ENCODE measurements around the gene USH1C. TPM values are rescaled to one million over a fixed set of nuclear protein-coding genes. Genes with fewer than 3 reads are reported as not detected.

The USH1C gene
- total RNA-seq, 2 experiments from 2014 or later = not detected

DNA sequence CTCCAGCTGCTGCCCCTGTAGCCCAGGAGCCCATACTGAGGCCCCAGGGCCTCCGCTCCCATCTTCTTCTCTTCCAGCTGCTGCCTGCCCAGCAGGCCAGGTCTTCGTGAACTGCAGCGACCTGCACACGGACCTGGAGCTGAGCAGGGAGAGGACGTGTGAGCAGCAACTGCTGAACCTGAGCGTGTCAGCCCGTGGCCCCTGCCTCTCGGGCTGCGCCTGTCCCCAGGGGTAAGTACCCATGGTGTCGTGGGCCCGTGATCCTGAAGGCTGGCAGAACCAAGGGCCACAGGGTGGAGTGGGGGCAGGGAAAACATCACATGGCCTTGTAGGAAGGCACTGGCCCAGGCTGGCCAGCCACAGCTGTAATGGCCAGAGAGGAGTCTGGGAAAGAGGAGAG lies 34.1 kb upstream of the USH1C start:
- POLR2A ChIA-PET = no interaction called here
- no peaks in the 10 kb centered on the region for H3K36me3 Mint-ChIP-seq
- intact Hi-C loops (cut with micrococcal nuclease) = no loop called here
- DNase-seq = peak; percentile 7
- H3K4me1 Mint-ChIP-seq (ENCODE audit: low read depth) = no peaks in the 10 kb centered on the region
- H3K27me3 Mint-ChIP-seq = peaks cover 1% of the 10 kb centered on the region
- H3K4me3 Mint-ChIP-seq = no peak overlapping the region
- H3K27ac Mint-ChIP-seq = no peak overlapping the region
- CTCF ChIA-PET = interaction anchor here (1.7 kb wide), 1 partner anchor 20 kb away, joined by 5 read pairs; no protein-coding TSS in a partner anchor
- H3K9me3 Mint-ChIP-seq = no peaks in the 10 kb centered on the region

DNA sequence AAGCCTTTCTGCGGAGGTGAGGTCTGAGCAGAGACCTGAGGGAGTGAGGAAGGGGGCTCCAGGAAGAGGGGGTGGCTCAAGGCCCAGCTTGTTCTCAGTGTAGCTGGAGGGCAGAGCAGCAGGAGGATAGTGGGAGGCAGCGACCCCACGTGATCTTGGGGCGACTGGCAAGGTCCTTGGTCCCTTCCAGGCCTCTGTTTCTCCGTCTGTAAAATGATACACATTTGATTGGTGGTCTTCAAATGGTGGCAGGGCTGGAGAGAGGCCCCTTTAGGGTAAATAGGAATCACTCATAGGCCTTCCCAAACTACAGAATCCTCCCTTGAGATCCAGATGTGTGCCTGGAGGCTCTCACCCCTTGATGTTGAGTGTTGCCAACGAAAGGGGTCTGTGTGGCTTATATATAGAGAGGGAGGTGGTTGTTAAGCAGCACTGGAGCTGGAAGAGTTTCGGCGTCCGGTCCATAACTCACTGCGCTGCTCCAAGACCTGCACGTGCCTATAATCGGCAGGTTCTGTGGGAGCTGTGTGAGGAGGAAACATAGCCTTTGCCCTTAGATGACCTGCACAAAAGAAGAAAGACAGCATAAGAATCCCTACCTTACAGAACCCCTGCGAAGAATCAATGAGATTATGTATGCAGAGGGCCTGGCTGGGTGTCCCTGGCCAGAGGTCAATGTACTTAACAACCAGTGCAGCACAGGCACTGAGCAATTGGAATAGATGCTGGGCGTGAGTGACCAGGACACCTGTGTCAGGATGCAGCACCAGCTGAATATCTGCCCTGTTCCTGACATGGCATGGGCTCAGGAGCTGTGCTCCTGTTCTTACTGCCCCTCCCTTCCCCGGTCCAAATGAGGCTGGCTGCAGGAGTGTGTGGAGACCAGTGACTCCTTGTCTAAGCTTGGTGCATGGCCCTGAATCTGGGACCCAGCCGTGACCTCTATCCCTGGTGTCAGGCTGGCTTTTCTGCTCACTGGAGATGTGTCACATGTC lies 31.5 kb upstream of the USH1C start:
- Mint-ChIP-seq H3K4me3 (no peak overlapping the region), H3K27me3 (no peaks in the 10 kb centered on the region), H3K9me3 (no peaks in the 10 kb centered on the region), H3K36me3 (no peaks in the 10 kb centered on the region), H3K27ac (no peak overlapping the region), H3K4me1 (ENCODE audit: low read depth) (no peaks in the 10 kb centered on the region)
- ChIA-PET POLR2A (no interaction called here), CTCF (no interaction called here)
- peak; percentile 4 for DNase-seq
- intact Hi-C loops (cut with micrococcal nuclease) = no loop called here

DNA sequence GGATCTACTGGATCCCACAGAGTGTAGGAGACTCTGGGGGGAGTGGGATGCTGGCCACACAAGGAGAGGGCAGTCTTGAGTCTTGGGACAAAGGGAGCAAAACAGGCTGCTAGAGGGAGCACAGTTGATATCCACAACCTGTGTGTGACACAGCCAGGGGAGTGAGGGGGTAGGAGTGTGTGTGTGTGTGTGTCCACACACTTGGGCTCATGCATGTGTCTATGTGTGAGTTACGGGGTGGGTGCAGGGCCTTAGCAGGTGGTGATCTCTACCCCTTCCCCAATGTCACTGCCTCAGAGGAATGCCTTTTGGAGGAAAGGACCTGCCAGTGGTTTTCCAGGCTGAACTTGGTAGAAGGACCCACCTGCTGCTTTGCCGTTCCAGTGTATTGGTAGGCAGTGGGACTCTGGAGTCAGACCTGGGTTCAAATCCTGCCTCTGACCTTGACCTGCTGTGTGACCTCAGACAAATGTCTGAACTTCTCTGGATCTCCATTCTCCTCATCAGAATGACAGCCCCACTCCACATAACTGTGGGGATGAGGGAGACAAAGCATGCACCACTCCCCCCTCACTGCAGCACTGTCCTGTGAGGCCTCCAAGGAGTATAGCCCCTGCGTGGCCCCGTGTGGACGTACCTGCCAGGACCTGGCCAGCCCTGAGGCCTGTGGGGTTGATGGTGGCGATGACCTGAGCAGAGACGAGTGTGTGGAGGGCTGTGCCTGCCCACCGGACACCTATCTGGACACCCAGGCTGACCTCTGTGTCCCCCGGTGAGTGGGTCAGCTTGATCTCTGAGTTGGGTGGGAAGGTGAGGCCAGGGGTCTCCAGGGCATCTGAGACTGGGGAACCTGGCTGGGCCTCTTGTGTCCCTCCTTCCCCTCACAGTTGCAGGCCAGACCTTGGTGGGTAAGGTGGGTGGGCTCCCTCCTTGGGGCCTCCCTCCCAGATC lies 30.2 kb upstream of the USH1C start:
- Mint-ChIP-seq H3K4me1 (ENCODE audit: low read depth) (no peaks in the 10 kb centered on the region), H3K27ac (no peak overlapping the region), H3K36me3 (no peaks in the 10 kb centered on the region), H3K27me3 (no peaks in the 10 kb centered on the region), H3K4me3 (no peak overlapping the region), H3K9me3 (no peaks in the 10 kb centered on the region)
- DNase-seq = peak; percentile 3
- POLR2A ChIA-PET = no interaction called here
- CTCF ChIA-PET = no interaction called here
- intact Hi-C loops (cut with micrococcal nuclease) = no loop called here

DNA sequence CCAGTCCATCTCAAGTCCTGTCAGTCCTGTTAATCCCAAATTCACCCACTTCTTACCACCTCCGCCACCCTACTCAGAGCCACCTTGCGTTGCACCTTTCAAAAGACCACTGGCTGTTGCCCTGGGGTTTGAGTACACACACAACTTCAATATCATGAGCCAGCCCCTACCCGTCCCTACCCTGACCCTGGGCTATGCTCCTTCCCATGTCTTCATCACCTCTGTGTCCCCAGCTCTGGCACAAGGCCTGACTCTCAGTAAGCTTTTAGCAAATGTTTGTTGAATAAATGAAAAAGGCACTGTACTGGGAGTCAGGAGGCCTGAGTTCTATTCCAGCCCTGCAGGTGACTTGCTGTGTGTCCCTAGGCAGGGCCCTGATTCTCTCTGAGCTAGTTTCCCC lies 29.3 kb upstream of the USH1C start:
- no peaks in the 10 kb centered on the region for H3K36me3 Mint-ChIP-seq
- H3K9me3 Mint-ChIP-seq = no peaks in the 10 kb centered on the region
- no peaks in the 10 kb centered on the region for H3K4me1 Mint-ChIP-seq (ENCODE audit: low read depth)
- ChIA-PET CTCF (no interaction called here), POLR2A (no interaction called here)
- H3K27me3 Mint-ChIP-seq = no peaks in the 10 kb centered on the region
- intact Hi-C loops (cut with micrococcal nuclease) = no loop called here
- H3K27ac Mint-ChIP-seq = no peak overlapping the region
- peak; percentile 5 for DNase-seq
- H3K4me3 Mint-ChIP-seq = no peak overlapping the region

DNA sequence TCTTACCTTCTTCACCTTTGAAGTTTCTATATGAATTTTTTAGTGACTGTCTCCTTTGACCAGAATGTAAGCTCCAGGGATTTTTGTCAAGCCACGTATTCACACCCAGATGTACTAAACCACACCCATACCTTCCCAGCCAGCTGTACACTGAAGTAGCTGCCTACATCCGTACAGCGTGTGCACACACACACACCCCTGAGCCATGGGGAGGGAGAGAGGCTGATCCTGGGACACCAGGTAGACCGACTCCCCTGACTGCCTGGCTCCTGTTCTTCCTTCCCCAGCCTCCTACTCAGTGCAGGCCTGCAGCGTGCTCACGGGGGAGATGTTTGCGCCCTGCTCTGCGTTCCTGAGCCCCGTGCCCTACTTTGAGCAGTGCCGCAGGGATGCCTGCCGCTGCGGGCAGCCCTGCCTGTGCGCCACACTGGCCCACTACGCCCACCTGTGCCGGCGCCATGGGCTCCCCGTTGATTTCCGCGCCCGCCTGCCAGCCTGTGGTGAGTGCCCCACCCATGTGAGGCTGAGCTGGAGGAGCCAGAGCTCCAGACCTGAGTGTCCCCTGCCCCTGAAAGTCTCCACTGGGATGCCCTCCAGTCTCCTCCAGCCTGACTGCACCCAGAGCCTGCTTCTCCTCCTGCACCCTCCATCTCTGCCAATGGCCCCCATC lies 28.7 kb upstream of the USH1C start:
- ChIA-PET POLR2A (no interaction called here), CTCF (no interaction called here)
- intact Hi-C loops (cut with micrococcal nuclease) = no loop called here
- peak; percentile 2 for DNase-seq
- Mint-ChIP-seq H3K27ac (no peak overlapping the region), H3K4me1 (ENCODE audit: low read depth) (no peaks in the 10 kb centered on the region), H3K4me3 (no peak overlapping the region), H3K36me3 (no peaks in the 10 kb centered on the region), H3K27me3 (no peaks in the 10 kb centered on the region), H3K9me3 (no peaks in the 10 kb centered on the region)

DNA sequence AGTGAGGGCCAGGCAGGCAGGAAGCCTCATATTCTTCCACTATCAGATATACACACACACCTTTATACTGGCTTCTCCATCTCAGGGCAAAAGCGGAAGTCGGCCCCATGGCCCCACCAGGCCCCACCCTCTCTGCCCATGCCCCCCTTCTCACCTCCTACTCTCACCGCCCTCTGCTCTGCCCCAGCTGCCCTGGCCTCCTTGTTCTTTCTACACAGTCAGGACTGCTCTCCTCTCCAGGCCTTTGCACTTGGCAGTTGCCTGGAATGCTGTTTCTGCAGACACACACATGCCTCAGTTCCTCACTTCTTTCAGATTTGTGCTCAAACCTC lies 28.1 kb upstream of the USH1C start:
- H3K4me1 Mint-ChIP-seq (ENCODE audit: low read depth) = no peaks in the 10 kb centered on the region
- no peaks in the 10 kb centered on the region for H3K27me3 Mint-ChIP-seq
- H3K36me3 Mint-ChIP-seq = no peaks in the 10 kb centered on the region
- no peaks in the 10 kb centered on the region for H3K9me3 Mint-ChIP-seq
- DNase-seq = peak; percentile 4
- intact Hi-C loops (cut with micrococcal nuclease) = no loop called here
- H3K27ac Mint-ChIP-seq = no peak overlapping the region
- CTCF ChIA-PET = no interaction called here
- POLR2A ChIA-PET = no interaction called here
- H3K4me3 Mint-ChIP-seq = no peak overlapping the region

DNA sequence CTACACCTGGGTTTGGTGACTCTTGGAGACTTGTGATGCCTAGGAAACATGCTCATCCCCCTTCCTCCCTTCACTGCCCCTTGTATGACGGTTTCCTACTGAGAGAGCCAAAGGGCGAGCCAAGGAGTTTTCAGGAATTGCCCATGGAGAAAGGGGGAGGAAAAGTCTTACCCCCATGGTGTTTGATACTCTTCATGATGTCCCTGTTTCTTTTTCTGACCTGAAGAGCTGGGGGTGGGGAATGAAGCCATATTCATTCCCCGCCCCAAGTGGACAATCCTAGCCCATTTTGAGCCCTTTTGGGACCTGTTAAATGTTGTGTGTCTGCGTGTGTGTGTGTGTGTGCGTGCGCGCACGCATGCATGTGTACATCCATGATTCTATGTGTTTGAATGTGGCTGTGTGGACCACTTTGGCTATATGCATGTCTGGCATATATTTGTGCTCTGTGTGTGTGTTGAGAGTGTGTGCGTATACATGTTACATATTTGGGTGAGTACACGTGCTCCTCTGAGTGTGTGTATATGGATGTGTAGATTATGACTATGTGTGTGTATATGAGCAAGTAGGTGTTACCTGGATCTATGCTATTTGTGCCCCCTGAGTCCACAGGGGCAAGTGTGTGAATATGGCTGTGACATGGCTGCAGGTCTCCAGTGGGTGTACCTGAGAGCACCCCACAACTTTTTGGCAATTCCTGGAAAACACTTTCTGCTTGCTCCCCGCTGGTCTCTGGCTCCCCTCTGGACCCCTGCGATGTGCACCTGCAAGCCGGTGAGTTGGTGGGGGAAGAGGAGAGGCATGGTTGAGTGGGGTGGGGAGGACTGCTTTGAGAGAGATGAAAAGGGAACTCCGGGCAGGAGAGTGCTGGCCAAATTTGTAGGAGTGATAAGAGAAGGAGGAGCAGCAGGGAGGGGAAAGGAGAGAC lies 27.5 kb upstream of the USH1C start:
- intact Hi-C loops (cut with micrococcal nuclease) = no loop called here
- ChIA-PET POLR2A (no interaction called here), CTCF (no interaction called here)
- Mint-ChIP-seq H3K36me3 (no peaks in the 10 kb centered on the region), H3K9me3 (no peaks in the 10 kb centered on the region), H3K4me1 (ENCODE audit: low read depth) (no peaks in the 10 kb centered on the region), H3K27ac (no peak overlapping the region), H3K4me3 (no peak overlapping the region), H3K27me3 (no peaks in the 10 kb centered on the region)
- peak; percentile 3 for DNase-seq

DNA sequence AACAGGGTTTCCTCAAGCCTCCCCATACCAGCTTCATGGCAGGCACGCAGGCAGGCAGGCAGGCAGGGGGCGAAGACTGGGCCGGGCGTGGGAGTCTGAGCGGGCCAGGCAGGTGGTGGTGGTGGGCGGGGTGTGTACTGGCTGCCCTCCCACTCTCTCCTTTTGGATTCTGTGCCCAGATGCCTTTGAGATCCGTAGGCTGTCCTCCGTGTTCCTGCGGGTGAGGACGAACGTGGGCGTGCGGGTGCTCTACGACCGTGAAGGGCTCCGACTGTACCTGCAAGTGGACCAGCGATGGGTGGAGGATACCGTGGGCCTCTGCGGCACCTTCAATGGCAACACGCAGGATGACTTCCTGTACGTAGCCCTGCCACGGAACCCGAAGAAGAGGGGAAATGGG lies 25.8 kb upstream of the USH1C start:
- no peak for DNase-seq
- Mint-ChIP-seq H3K27me3 (no peaks in the 10 kb centered on the region), H3K4me3 (no peak overlapping the region), H3K9me3 (no peaks in the 10 kb centered on the region), H3K36me3 (no peaks in the 10 kb centered on the region), H3K4me1 (ENCODE audit: low read depth) (no peaks in the 10 kb centered on the region), H3K27ac (no peak overlapping the region)
- POLR2A ChIA-PET = no interaction called here
- intact Hi-C loops (cut with micrococcal nuclease) = no loop called here
- CTCF ChIA-PET = no interaction called here

DNA sequence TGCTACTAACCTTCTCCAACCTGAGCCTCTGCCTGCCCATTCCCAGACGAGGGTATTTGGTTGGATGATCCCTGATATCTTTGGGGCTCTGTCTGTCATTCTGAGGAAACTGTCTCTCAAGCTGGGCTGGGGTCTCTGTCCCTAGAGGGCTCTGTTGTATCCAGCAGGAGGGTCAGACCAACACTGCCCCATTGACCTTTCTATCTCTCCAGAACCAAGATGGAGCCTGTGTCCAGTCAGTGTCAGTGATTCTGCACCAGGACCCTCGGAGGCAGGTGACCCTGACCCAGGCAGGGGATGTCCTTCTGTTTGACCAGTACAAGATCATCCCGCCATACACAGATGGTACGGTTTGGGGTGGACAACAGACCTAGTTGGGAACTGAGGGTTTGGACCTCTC lies 24.7 kb upstream of the USH1C start:
- no peaks in the 10 kb centered on the region for H3K9me3 Mint-ChIP-seq
- no peak overlapping the region for H3K4me3 Mint-ChIP-seq
- H3K4me1 Mint-ChIP-seq (ENCODE audit: low read depth) = no peaks in the 10 kb centered on the region
- H3K27ac Mint-ChIP-seq = no peak overlapping the region
- no peaks in the 10 kb centered on the region for H3K36me3 Mint-ChIP-seq
- no peak for DNase-seq
- no peaks in the 10 kb centered on the region for H3K27me3 Mint-ChIP-seq
- intact Hi-C loops (cut with micrococcal nuclease) = no loop called here
- POLR2A ChIA-PET = no interaction called here
- CTCF ChIA-PET = no interaction called here

DNA sequence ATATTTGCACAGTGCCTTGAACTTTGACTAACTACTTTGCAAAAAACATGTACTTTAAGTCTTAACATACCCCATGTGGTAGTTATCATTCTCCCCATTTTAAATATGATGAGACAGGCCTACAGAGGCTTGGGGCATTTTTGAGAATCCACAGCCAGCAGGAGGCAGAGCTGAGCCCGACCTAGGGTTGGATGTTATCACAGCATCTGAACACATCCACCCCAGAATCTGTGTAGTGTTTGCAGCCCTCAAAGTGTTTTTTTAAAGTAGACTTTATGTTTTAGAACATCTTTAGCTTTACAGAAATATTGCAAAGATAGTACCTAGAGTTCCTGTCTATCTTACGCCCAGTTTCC lies 20.4 kb upstream of the USH1C start:
- Mint-ChIP-seq H3K27ac (no peak overlapping the region), H3K4me3 (no peak overlapping the region), H3K27me3 (no peaks in the 10 kb centered on the region), H3K4me1 (ENCODE audit: low read depth) (no peaks in the 10 kb centered on the region), H3K36me3 (no peaks in the 10 kb centered on the region), H3K9me3 (no peaks in the 10 kb centered on the region)
- intact Hi-C loops (cut with micrococcal nuclease) = no loop called here
- POLR2A ChIA-PET = no interaction called here
- CTCF ChIA-PET = no interaction called here
- DNase-seq = no peak

DNA sequence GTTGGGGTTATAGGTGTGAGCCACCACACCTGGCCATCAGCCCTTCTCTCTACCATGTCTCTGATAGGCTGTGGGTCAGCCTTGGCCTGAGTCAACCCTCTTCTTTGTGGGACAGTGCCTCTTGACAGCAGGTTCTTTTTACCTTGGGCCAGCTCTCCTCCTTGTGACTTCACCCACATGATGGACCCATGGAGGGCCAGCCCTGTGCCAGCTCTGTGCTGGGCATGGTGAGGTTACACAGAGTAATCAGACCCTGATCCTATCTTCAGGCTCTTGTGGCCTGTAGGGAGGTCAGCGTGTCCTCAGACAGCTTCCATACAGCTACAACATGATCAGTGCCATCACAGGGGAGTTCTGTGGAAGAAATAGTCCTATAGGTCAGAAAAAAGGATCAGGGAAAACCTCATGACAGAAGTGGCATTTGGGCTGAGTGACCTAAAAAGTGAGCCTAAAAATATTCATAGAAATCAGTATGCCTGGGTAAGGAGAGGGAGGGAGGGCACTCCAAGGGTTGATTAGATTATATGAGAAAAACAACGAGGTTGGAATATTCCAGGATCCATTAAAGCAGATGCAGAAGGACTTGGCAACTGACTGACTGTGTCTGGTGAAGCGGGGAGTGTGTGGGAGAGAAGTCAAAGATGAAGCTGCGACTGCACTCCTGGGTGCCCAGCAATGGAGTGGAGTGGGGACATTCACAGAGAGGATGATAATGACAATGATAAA lies 19.9 kb upstream of the USH1C start:
- Mint-ChIP-seq H3K4me1 (ENCODE audit: low read depth) (no peaks in the 10 kb centered on the region), H3K4me3 (no peak overlapping the region), H3K27ac (no peak overlapping the region), H3K36me3 (no peaks in the 10 kb centered on the region), H3K27me3 (no peaks in the 10 kb centered on the region), H3K9me3 (no peaks in the 10 kb centered on the region)
- DNase-seq = no peak
- ChIA-PET CTCF (no interaction called here), POLR2A (no interaction called here)
- intact Hi-C loops (cut with micrococcal nuclease) = no loop called here
